HEK293 (cell line): ENCODE measurements around the gene PLEKHA1.

Experiments used
- ATF2 ChIP-seq: fragments of 450-650 bp; formaldehyde crosslinking; IDR thresholded peaks from 2 replicates; pipeline ENCODE4 v1.5.1; 2016; ENCODE audit warnings: missing biosample characterization, missing genetic modification characterization, low read depth
- YY1 ChIP-seq: fragments of 450-650 bp; formaldehyde crosslinking; IDR thresholded peaks from 2 replicates; pipeline ENCODE4 v1.5.1; 2018; ENCODE audit warnings: missing biosample characterization, missing genetic modification characterization
- ZBTB21 ChIP-seq: fragments of 450-650 bp; formaldehyde crosslinking; IDR thresholded peaks from 2 replicates; pipeline ENCODE4 v1.5.1; 2017; ENCODE audit warnings: missing biosample characterization, missing genetic modification characterization
- ZNF530 ChIP-seq: fragments of 450-650 bp; formaldehyde crosslinking; IDR thresholded peaks from 2 replicates; pipeline ENCODE4 v1.5.1; 2016; ENCODE audit warnings: low read depth, missing biosample characterization, missing genetic modification characterization
- ZNF664 ChIP-seq: fragments of 450-650 bp; formaldehyde crosslinking; IDR thresholded peaks from 2 replicates; pipeline ENCODE4 v1.5.1; 2016; ENCODE audit warnings: missing biosample characterization, missing genetic modification characterization
- ZNF776 ChIP-seq: fragments of 450-650 bp; formaldehyde crosslinking; IDR thresholded peaks from 2 replicates; pipeline ENCODE4 v1.5.0; 2017; ENCODE audit warnings: missing biosample characterization, missing genetic modification characterization, borderline replicate concordance
- TF ChIP-seq, protein P1 (sequence below): fragments of 450-650 bp; formaldehyde crosslinking; IDR thresholded peaks from 2 replicates; pipeline ENCODE4 v1.5.1; 2016; ENCODE audit warnings: missing biosample characterization, missing genetic modification characterization
- TF ChIP-seq, protein P2 (sequence below): fragments of 450-650 bp; formaldehyde crosslinking; IDR thresholded peaks from 2 replicates; pipeline ENCODE4 v1.5.1; 2016; ENCODE audit warnings: missing biosample characterization, missing genetic modification characterization

DNA sequence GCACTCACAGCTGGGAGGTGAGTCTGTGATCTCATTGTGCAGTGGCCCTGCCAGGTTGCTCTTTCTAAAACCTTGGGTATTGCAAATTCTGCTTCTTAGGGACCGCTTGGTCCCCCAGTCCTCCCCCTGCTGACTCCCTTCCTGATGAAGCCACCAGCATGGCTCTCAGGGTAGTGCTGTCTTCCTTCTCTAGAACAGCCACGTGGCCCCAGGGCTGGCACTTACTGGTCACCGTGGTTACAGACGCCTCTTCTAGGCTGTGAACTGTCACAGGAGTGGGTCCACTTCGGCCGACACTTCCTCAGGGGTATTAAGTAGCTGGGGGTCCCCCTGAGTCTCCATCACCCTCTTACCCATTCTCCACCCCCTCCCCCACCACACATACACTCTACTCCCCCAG, 84.2 kb downstream of the PLEKHA1 start:
- TF ChIP-seq ZBTB21 (tag by site-specific recombination) (no peak), YY1 (tag by site-specific recombination) (no peak), ZNF530 (tag by site-specific recombination) (no peak), ZNF664 (tag by site-specific recombination) (no peak), ZNF776 (tag by site-specific recombination) (no peak), ATF2 (tag by site-specific recombination) (no peak)
- TF ChIP-seq, protein P1, sequence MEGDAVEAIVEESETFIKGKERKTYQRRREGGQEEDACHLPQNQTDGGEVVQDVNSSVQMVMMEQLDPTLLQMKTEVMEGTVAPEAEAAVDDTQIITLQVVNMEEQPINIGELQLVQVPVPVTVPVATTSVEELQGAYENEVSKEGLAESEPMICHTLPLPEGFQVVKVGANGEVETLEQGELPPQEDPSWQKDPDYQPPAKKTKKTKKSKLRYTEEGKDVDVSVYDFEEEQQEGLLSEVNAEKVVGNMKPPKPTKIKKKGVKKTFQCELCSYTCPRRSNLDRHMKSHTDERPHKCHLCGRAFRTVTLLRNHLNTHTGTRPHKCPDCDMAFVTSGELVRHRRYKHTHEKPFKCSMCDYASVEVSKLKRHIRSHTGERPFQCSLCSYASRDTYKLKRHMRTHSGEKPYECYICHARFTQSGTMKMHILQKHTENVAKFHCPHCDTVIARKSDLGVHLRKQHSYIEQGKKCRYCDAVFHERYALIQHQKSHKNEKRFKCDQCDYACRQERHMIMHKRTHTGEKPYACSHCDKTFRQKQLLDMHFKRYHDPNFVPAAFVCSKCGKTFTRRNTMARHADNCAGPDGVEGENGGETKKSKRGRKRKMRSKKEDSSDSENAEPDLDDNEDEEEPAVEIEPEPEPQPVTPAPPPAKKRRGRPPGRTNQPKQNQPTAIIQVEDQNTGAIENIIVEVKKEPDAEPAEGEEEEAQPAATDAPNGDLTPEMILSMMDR = no peak
- TF ChIP-seq, protein P2, sequence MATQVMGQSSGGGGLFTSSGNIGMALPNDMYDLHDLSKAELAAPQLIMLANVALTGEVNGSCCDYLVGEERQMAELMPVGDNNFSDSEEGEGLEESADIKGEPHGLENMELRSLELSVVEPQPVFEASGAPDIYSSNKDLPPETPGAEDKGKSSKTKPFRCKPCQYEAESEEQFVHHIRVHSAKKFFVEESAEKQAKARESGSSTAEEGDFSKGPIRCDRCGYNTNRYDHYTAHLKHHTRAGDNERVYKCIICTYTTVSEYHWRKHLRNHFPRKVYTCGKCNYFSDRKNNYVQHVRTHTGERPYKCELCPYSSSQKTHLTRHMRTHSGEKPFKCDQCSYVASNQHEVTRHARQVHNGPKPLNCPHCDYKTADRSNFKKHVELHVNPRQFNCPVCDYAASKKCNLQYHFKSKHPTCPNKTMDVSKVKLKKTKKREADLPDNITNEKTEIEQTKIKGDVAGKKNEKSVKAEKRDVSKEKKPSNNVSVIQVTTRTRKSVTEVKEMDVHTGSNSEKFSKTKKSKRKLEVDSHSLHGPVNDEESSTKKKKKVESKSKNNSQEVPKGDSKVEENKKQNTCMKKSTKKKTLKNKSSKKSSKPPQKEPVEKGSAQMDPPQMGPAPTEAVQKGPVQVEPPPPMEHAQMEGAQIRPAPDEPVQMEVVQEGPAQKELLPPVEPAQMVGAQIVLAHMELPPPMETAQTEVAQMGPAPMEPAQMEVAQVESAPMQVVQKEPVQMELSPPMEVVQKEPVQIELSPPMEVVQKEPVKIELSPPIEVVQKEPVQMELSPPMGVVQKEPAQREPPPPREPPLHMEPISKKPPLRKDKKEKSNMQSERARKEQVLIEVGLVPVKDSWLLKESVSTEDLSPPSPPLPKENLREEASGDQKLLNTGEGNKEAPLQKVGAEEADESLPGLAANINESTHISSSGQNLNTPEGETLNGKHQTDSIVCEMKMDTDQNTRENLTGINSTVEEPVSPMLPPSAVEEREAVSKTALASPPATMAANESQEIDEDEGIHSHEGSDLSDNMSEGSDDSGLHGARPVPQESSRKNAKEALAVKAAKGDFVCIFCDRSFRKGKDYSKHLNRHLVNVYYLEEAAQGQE (tag by site-specific recombination) = no peak
